SU-DHL-6 (cell line): Measurements from ENCODE around the gene MCM9.

Source experiments
- CTCF ChIP-seq: fragments of 200-600 bp; sonication (generic); IDR thresholded peaks from one replicate; pipeline ENCODE4 v1.5.1; 2017; ENCODE audit warnings: antibody characterized with exemption, mild to moderate bottlenecking, low read length, moderate library complexity; ENCODE audit not compliant: insufficient read depth, poor library complexity, severe bottlenecking
- EZH2phosphoT487 ChIP-seq: fragments of 200-600 bp; sonication (generic), shearing (Covaris generic); conservative IDR thresholded peaks from 2 replicates; pipeline ENCODE4 v1.6.1; 2018; ENCODE audit warnings: mild to moderate bottlenecking, antibody characterized with exemption, low read length, moderate library complexity, mixed read lengths

- no peak for TF ChIP-seq CTCF
- TF ChIP-seq EZH2phosphoT487, result no peak
Observed at GRCh38 chr6:118945217-118945616, 10.3 kb upstream of the MCM9 start.
